DMS53 (cell line): ENCODE measurements around the gene RPLP1.
A peak's percentile ranks its signal among the peaks of the same experiment; 100 is the strongest.

Source experiments
- DNase-seq: peaks from one replicate; lab custom pipeline; 2025; lab: John Stamatoyannopoulos, UW

The RPLP1 gene

DNA sequence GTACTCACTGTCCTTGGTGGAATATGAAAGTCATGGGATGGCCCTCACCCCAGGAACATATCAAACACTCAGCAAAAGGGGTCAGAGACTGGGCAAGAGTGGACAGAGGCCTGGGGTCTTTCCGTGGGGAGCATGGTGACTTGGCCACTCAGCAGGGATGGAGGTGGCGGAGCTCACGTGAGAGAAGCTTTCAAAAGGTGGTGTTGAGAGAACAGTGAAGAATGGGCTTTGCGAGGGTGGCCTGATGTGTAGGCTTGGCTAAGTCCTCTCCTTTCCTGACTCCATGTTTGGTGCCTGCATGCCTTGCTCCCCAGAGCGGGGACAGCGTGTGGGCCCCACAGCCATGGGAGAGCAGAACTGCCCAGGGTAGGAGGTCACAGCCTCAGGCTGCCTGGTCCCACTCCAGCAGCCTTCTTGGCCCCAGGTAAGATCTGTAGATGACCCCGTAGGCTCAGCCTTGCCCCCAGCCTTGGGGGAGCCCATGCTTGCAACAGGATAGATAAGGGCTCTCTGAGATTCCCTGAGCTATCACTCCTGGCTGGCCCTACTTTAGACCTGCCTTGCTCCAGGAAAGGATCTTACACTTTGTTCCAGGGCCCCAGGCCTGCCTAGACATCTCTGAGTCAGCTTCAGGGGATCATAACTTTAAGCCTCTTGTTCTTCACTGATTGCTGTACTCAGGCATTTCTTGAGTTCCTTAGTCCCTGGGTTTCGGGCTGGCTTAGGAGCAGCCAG is 17.0 kb downstream of the RPLP1 start:
- DNase-seq = no peak

DNA sequence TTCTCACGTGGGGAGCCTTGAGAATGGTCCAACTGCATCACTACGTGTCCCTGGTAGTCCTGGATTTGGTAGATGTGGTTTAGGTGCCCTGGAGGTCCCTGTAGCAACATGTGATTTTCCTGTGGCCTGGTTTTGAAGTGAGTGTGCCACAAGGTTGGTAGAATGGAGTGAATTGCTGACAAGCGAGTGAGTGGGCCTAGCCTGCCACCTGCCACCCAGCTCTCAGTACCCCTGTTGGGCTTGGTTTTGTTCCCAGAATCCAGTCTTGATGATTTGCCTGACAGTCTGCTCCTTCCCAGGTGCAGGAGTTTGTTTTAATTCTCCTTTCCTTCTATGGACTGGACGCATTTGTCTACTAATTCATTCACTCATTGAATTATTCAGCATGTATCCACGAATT is 19.4 kb downstream of the RPLP1 start:
- DNase-seq = no peak

- DNase-seq = no peak
Observed at GRCh38 chr15:69472562-69472961, 19.9 kb downstream of the RPLP1 start.

DNA sequence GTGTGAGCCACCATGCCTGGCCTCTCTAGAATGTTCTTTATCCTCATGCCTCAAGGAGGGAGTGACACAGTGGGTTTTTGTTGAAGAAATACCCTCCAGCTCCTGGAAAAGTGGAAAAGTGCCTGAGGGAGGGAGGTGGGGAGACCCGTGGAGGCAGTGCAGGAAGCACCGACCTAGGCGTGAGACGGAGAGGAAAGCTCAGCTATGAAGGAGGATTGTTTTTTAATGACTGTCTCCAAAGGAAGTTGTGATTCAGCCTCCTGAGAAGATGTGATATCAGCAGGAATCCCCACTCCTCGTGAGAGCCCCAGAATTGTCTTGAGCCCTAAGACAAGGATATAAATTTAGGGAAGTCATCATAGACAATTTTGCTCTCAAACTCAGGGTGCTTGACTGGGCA is 21.7 kb downstream of the RPLP1 start:
- DNase-seq = no peak

- peak; percentile 52 for DNase-seq
Observed at GRCh38 chr15:69474846-69475455, 22.3 kb downstream of the RPLP1 start.

GRCh38 chr15:69475769-69476358 is 23.2 kb downstream of the RPLP1 start:
- peak; percentile 82 for DNase-seq

GRCh38 chr15:69476704-69477473 is 24.3 kb downstream of the RPLP1 start:
- DNase-seq = no peak

DNA sequence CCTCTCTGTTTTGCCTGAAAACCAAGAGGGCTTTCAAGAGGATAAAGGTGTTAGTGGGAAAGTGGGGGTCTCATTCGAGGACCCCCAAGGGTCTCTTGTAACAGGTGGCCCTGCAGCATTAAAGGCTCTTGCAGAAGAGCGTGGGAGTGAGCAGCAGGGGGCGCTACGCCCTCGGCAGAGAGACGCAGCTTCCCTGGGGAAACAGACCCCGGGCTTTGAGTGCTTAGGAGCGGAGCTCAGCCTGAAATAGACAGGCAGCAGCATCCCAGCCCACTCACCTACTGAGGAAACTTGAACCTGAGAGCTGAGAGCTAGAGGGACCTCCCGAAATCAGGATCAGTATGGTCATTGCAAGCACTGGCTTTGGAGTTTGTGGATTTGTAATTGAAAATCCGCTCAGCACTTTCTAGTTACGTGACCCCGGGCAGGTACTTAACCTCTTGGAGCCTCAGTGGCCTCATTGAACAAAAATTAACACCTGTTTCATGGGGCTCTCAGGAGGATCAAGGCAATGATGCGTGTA is 25.7 kb downstream of the RPLP1 start:
- DNase-seq = peak; percentile 84

DNA sequence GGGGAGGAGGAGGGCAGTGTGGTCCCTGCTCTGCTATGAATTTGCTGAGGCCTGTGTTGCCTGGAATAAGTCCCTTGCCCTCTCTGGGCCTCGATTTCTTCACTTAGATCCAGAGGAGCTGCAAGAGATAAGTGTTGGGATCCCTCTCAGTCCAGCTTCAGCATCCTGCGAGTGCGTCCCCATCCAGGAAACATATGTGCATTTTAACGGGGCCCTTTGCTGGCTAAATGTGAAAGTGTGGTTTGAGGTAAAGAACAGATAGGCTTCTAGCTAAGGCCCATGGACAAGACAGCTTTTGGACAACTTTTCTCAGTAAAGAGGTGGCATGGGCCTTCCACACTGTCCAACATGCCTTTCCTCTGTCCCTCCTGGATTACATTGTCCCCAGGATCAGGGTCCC is 26.5 kb downstream of the RPLP1 start:
- no peak for DNase-seq

- no peak for DNase-seq
Observed at GRCh38 chr15:69479971-69480370, 27.4 kb downstream of the RPLP1 start.

GRCh38 chr15:69480932-69481331 is 28.3 kb downstream of the RPLP1 start:
- DNase-seq = no peak

DNA sequence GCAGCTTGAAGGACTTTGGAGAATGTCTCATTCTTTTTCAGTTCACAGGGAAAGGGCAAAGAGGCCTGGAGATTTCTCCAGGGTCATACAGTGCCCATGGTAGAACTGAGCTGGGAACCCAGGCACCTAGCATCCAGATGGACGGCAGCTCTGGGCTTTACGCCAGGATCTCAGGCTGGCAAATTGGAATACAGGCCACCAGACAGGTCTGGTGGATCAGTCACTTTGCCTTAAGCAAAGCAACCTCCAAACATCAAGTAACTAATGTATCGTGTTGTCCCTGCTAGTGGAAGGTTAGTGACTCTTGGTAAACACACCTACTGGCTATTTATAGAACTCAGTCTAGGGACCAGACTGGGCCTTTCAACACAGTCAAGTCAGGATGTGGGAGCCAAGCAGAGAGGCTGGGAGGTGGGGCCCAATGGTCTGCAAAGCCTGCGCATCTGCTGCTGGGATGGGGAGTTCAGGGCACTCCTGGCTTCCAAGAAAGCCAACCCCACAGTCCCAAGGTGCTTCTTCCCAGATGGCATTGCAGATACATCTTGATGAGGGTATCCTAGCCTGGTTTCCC is 30.2 kb downstream of the RPLP1 start:
- DNase-seq = peak; percentile 74

- DNase-seq = no peak
Observed at GRCh38 chr15:69484837-69485236, 32.2 kb downstream of the RPLP1 start.

DNA sequence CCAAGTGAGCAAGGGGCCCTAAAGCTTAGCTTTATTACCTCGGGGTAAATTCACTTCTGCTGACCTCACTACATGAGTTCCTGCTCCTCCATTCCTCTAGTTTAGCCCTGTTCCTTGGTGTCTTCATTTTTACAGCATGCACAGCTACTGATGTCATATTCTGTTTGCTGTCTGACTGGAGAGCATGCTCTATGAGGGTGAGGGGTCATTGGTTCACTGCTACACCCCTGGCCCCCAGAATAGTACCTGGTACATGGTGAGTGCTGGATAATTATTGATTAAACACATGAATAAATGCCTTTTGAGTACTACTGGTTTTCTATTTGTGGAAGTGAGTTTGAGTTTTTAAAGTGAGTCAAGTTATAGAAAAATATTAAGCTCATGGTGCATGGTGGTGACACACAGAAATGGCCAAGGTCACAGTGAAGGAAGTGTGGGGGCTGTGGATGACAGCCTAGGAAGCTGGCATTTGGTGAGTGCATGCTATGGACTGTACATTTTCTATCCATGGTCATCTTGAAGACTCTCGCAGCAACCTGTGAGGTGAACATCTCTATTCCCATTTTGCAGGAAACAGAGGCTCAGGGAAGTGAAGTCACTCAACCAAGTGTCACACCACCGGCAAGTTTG is 34.0 kb downstream of the RPLP1 start:
- no peak for DNase-seq

GRCh38 chr15:69489073-69489571 is 36.5 kb downstream of the RPLP1 start:
- DNase-seq = no peak

DNA sequence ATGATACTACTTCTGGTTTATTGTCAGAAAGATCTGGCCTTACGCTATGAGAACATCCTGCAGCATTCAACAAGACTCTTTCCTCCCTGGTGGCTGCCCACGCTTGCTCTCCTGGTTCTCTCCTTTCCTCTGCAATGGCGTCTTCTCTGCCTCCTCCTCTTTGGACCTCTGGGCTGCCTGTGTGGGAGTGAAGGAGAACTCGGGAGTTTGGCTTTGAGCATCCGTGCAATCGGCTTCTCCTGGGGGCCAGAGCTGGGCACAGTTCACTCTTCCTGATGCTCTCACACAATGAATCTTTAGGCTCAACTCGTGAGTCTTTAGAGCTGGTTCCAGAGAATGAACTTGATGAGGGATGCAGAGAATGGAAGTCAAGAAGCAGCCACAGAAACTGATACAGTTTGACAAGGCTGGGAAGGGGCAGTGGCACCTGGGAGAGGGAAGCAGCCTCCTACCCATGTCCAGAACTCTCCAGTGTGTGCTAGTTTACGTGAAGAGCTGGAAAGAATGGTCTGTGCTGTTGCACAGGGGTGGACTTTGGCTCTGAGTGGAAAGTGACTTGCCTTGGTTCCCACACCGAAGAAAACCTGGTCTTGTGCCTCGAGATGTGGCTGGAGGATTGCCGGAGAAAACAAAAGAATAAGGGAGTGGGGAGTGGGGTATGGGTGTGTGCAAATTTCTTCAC is 37.9 kb downstream of the RPLP1 start:
- no peak for DNase-seq

DNA sequence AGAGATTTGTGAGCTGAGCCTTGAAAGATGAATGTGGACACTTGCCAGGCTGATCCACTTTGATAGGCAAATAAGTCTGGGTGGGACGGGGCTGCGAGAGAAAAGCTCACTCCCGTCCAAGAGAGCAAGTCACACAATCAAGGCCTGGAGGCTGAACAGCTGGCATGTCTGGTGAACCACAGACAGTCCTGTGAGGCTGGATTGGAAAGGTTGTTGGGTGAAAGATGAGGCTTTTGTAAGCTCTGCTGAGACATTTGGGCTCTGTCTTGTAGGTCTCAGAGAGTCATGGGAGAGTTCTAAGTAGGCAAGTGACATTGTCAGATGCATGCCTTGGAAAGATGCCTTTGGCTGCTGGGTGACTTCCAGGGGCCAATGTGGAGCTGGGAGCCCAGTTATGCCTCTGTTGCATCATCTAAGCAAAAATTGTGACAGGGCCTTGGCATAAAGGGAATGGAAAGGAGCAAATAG is 38.5 kb downstream of the RPLP1 start:
- DNase-seq = no peak

- DNase-seq = no peak
Observed at GRCh38 chr15:69493406-69493805, 40.8 kb downstream of the RPLP1 start.

GRCh38 chr15:69496001-69496400 is 43.4 kb downstream of the RPLP1 start:
- no peak for DNase-seq

- no peak for DNase-seq
Observed at GRCh38 chr15:69497076-69497475, 44.5 kb downstream of the RPLP1 start.

GRCh38 chr15:69497667-69498066 is 45.0 kb downstream of the RPLP1 start:
- no peak for DNase-seq
